GM18505 (cell line): ENCODE measurements around the gene CCT7.

ENCODE experiments used
- ATAC-seq: cut with Tn5 transposase; IDR thresholded peaks from one replicate; pipeline ENCODE4 v1.9.1; 2021; ENCODE audit not compliant: unreplicated experiment
- POLR2A ChIP-seq: IDR thresholded peaks from 4 replicates; pipeline ENCODE4 v1.6.1; 2011; ENCODE audit warnings: borderline replicate concordance; ENCODE audit not compliant: insufficient read depth, insufficient read length; ENCODE audit errors: extremely low read depth

Gene CCT7

DNA sequence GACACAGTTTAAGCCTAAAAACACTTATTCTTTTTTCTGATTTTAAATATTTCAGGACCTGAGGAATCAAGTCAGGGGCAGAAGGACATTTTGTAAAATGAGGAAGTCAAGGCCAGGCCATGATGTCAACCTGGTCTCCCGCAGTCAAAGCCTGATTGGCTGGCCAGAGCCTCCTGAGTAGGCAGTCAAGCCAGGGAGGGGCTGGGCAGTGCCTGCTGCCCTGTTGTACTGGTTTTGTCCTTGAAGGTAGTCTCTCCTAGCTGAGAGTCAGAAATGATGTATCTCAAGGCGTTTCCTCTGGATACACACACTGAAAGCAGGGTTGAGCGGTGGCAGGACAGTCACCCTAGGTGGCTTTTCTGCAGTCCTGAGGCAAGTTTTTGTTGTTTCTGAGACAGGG is 19.8 kb downstream of the CCT7 start:
- ATAC-seq = no peak
- TF ChIP-seq POLR2A = peak; percentile 13

DNA sequence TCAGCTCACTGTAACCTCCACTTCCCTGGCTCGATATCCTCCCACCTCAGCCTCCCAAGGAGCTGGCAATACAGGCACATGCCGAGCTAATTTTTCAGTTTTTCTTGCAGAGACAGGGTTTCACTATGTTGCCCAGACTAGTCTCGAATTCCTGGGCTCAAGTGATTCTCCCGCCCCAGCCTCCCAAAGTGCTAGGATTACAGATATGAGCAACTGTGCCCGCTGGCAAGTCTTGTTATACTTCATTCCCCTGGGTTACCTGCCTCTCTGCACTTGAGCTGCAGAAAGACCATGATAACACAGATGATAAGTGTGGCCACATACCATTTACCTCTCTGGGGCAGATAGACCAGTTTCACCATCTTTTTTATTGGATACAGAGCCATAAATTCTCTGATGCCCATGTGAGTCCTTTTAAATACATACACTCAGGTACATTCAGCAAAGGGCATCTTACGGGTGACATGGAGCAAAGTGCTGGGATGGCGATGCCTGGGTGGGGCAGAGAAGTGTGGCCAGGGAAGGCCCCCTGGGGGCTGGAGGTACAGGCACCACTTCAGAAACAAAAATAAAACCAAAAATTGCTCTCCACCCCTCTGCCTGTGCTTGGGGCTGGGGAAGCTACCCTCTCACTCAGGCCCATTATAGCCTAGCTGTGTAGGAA is 20.4 kb downstream of the CCT7 start:
- no peak for TF ChIP-seq POLR2A
- ATAC-seq = no peak

DNA sequence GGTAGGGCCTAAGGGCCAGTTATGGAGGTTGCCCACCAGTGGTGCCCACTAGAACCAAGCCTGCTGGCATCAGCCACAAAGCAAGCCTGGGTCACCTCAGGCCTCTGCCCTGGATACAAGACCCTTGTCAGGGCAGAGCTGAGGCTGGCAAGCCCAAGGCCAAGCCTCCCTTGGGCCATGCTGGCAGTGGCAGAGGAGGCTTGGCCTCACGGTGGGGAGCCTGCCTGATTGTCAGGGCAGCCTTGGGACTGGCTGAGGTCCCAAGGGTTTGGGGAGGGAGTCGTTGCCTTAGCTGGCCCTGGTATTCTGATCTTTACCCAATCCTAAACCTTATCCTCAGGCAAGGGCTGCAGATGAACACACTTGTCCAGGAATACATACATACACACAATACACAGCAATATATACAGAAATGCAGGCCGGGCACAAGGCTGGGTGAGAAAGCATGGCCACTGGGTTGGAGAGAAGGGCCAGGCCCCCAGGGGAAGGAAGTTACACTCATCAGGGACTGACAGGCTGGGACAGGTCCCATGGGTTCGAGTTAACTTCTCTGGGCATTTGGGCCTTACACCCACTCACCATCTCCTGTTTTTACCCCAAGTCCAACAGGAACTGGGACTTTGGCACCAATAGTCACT is 21.0 kb downstream of the CCT7 start:
- TF ChIP-seq POLR2A = no peak
- ATAC-seq = no peak

GRCh38 chr2:73255907-73256617 is 22.0 kb downstream of the CCT7 start:
- ATAC-seq = no peak
- TF ChIP-seq POLR2A = no peak

GRCh38 chr2:73256618-73256922 is 22.5 kb downstream of the CCT7 start:
- no peak for TF ChIP-seq POLR2A
- no peak for ATAC-seq

GRCh38 chr2:73257021-73257420 is 22.9 kb downstream of the CCT7 start:
- ATAC-seq = no peak
- no peak for TF ChIP-seq POLR2A

DNA sequence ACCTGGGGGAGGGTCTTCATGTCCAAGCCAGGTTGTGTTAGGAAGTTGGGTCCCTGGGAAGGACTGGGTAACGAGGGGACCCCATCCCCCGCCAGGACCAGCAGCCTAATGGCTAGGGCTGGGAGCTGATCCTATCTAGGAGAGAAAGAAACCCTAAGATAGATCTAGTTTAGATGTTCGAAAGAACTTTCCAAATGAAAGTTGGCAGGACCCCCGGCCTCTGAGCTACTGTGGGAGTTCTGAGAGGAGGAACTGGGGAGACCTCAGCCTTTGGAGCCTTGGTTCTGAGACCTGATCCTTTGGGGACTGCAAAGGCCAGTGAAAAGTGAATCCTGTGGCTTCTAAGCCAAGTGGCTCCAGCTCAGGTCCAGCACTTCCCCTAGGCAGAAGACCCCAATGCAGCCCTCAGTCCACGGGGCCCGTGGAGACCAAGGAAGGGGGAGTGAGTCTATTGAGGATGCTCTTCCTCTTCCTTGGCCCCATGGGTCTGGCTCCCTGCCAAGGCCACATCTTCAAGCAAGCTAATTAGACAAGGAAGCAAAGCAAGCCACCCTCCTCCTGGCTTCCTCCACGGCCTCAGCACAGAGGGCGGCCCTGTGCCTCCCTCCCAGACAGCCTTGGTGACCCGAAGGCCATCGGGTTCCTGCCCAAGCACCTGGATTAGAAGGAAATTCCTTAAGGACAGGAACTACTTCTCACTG is 23.5 kb downstream of the CCT7 start:
- no peak for TF ChIP-seq POLR2A
- no peak for ATAC-seq

DNA sequence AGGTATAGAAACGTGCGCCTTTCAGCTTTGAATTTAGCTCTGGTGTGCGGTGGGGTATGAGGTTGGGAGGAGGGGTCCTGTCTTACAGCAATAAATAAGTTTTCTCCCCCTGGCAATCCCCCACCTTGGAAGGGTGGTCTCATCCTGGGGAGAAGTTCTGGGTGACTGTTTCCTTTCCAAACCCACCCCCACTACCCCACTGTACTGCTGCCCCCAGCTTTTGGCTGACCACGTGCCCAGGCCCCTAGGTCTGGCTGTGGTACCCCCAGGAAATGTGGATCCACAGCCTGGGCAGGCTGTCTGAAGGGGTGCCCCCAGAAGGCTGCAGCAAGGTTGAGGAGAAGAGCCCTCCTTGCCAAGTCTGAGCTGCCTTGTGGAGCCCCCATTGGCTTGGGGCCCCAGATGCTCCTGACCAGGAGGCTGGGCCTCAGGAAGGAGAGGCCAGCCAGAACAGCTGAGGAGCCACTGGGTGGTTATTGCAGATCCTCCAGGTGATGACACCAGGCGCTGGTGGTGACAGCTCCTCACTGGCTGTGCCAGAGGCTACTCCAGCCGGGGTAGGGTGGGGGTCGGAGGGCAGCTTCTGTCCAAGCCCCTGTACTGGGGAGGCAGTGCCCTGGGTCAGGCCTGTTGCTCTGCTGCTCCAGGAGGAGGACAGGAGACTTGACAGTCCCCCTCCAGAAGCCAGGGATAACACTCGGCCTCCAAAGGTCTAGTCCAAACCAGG is 24.2 kb downstream of the CCT7 start:
- no peak for TF ChIP-seq POLR2A
- ATAC-seq = no peak

GRCh38 chr2:73258913-73259215 is 24.8 kb downstream of the CCT7 start:
- no peak for ATAC-seq
- no peak for TF ChIP-seq POLR2A

GRCh38 chr2:73259276-73259675 is 25.2 kb downstream of the CCT7 start:
- ATAC-seq = no peak
- no peak for TF ChIP-seq POLR2A

GRCh38 chr2:73259704-73260337 is 25.7 kb downstream of the CCT7 start:
- no peak for TF ChIP-seq POLR2A
- ATAC-seq = no peak

GRCh38 chr2:73260338-73260984 is 26.4 kb downstream of the CCT7 start:
- no peak for TF ChIP-seq POLR2A
- ATAC-seq = no peak
